Measurements from ENCODE around the gene UNG.
A peak's percentile ranks its signal among the peaks of the same experiment; 100 is the strongest.
"Not testable (repeated sequence)": the region's sequence is repeated elsewhere in the genome, so short reads cannot be mapped to it uniquely, and the experiment has no call there.

UNG gene

GRCh38 chr12:109124878-109125648 is 27.7 kb downstream of the UNG start:
- no peak for DNase-seq

- DNase-seq: no peak
Measured at GRCh38 chr12:109125791-109126190, 28.4 kb downstream of the UNG start.

- no peak for DNase-seq
Measured at GRCh38 chr12:109126784-109127183, 29.4 kb downstream of the UNG start.

GRCh38 chr12:109127533-109128242 is 30.3 kb downstream of the UNG start:
- no peak for DNase-seq

GRCh38 chr12:109130297-109131153 is 33.1 kb downstream of the UNG start:
- DNase-seq: no peak

GRCh38 chr12:109131154-109132050 is 34.0 kb downstream of the UNG start:
- DNase-seq: peak; percentile 29

GRCh38 chr12:109134186-109134917 is 37.0 kb downstream of the UNG start:
- no peak for DNase-seq

GRCh38 chr12:109137055-109137454 is 39.7 kb downstream of the UNG start:
- DNase-seq: no peak

GRCh38 chr12:109139360-109139759 is 42.0 kb downstream of the UNG start:
- no peak for DNase-seq

GRCh38 chr12:109139791-109140190 is 42.4 kb downstream of the UNG start:
- DNase-seq: no peak

- DNase-seq: no peak
Measured at GRCh38 chr12:109140560-109140959, 43.2 kb downstream of the UNG start.

GRCh38 chr12:109144224-109144623 is 46.8 kb downstream of the UNG start:
- no peak for DNase-seq

- DNase-seq: not testable (repeated sequence)
Measured at GRCh38 chr12:109147126-109147525, 49.7 kb downstream of the UNG start.

GRCh38 chr12:109147954-109148353 is 50.6 kb downstream of the UNG start:
- DNase-seq: no peak

GRCh38 chr12:109150124-109150640 is 52.8 kb downstream of the UNG start:
- DNase-seq: no peak

GRCh38 chr12:109151457-109151856 is 54.1 kb downstream of the UNG start:
- DNase-seq: no peak

- DNase-seq: no peak
Measured at GRCh38 chr12:109153821-109154441, 56.5 kb downstream of the UNG start.

- peak; percentile 90 for DNase-seq
Measured at GRCh38 chr12:109154451-109155438, 57.3 kb downstream of the UNG start.

- DNase-seq: no peak
Measured at GRCh38 chr12:109156036-109156435, 58.6 kb downstream of the UNG start.

GRCh38 chr12:109156586-109156985 is 59.2 kb downstream of the UNG start:
- DNase-seq: no peak
